HCT116 (cell line): ENCODE measurements around the gene SYNDIG1.

Experiments used
- CEBPB ChIP-seq: IDR thresholded peaks from 2 replicates; pipeline ENCODE4 v1.6.1; 2012; ENCODE audit warnings: low read depth
- CTCF ChIP-seq, 3 experiments: fragments of 200-600 bp in 1 of 3; sonication (generic) in 1 of 3; IDR thresholded peaks in 2 of 3; conservative IDR thresholded peaks in 1 of 3; 2 replicates each; pipeline ENCODE4 v1.5.1; 2012 to 2017; ENCODE audit warnings: low read depth in 2 of 3, low read length in 2 of 3, antibody characterized with exemption in 1 of 3, borderline replicate concordance in 1 of 3, control low read depth in 1 of 3, mild to moderate bottlenecking in 1 of 3, mixed read lengths in 1 of 3, mixed run types in 1 of 3, moderate library complexity in 1 of 3; ENCODE audit not compliant: insufficient read depth in 1 of 3
- EZH2 ChIP-seq: fragments of 200-600 bp; sonication (generic); IDR thresholded peaks from 2 replicates; pipeline ENCODE4 v1.6.1; 2017; ENCODE audit warnings: antibody characterized with exemption, mixed run types
- EZH2phosphoT487 ChIP-seq: fragments of 200-600 bp; IDR thresholded peaks from 2 replicates; pipeline ENCODE4 v1.6.1; 2018; ENCODE audit warnings: antibody characterized with exemption, borderline replicate concordance
- MAX ChIP-seq: IDR thresholded peaks from 2 replicates; pipeline ENCODE4 v1.6.1; 2012
- REST ChIP-seq: IDR thresholded peaks from 2 replicates; pipeline ENCODE4 v1.6.1; 2012; ENCODE audit warnings: low read depth
- YY1 ChIP-seq: IDR thresholded peaks from 2 replicates; pipeline ENCODE4 v1.6.1; 2011; ENCODE audit warnings: low read length, low read depth, moderate library complexity, mild to moderate bottlenecking; ENCODE audit not compliant: insufficient replicate concordance; ENCODE audit errors: extremely low read depth
- ZNF274 ChIP-seq: fragments of 200-500 bp; sonication (Bioruptor generic); IDR thresholded peaks from 2 replicates; pipeline ENCODE4 v1.6.1; 2014; ENCODE audit warnings: mild to moderate bottlenecking, low read depth, low read length, inconsistent platforms

- no peak for TF ChIP-seq REST
- no peak for TF ChIP-seq EZH2
- TF ChIP-seq MAX: no peak
- TF ChIP-seq ZNF274: no peak
- no peak for TF ChIP-seq EZH2phosphoT487
- no peak for TF ChIP-seq CTCF (IDR thresholded peaks at IDR 0.05 in 2 of 3, conservative IDR thresholded peaks at IDR 0.05 in 1 of 3; ENCODE audit: borderline replicate concordance in 1 of 3, insufficient read depth in 1 of 3, low read depth in 2 of 3, low read length in 2 of 3)
- TF ChIP-seq CEBPB: no peak
- no peak for TF ChIP-seq YY1
Observed at GRCh38 chr20:24692446-24693200, 223.2 kb downstream of the SYNDIG1 start.
